ENCODE measurements around the gene ANKS1B.

Gene ANKS1B

DNA sequence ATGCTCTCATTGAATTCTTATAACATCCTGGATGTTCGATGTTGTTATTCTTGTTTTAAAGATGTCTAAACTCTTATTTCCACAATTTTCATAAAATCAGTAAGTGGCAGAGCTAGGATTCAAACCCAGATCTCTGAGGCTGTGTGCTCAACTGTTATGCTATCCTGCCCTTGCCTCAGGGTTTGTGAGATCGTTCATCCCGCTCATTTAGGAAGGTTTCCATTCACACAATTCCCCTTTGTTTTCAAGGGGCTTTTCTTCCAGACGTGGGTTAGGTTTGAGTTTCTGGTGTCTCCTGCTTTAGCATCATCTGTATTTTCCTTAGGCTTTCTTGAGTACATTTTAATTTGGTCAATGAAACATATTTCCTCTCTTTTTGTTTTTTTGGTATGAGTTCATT is 1270.3 kb downstream of the ANKS1B start:
- Histone ChIP-seq H3K4me1 (ENCODE audit: insufficient read depth, low read length, severe bottlenecking) (no peaks in the 10 kb centered on the region), H3K79me2 (ENCODE audit: insufficient read depth, low read length) (no peaks in the 10 kb centered on the region), H3K9me3 (ENCODE audit: low read length) (no peaks in the 10 kb centered on the region), H3K9ac (ENCODE audit: low read length) (no peak overlapping the region), H3K9me2 (ENCODE audit: low read depth, low read length) (no peaks in the 10 kb centered on the region), H3K27me3 (ENCODE audit: insufficient read depth, low read length) (no peaks in the 10 kb centered on the region), H3F3A (ENCODE audit: insufficient read depth, low read length) (no peaks in the 10 kb centered on the region), H3K36me3 (ENCODE audit: insufficient read depth, low read length) (peaks cover 28% of the 10 kb centered on the region), H3K4me2 (ENCODE audit: low read length) (no peak overlapping the region), H3K4me3 (ENCODE audit: low read depth, low read length, poor library complexity, severe bottlenecking) (no peak overlapping the region), H2AFZ (ENCODE audit: low read length) (no peak overlapping the region), H3K27ac (ENCODE audit: low read depth, low read length, poor library complexity, severe bottlenecking) (no peak overlapping the region), H4K20me1 (ENCODE audit: insufficient read depth, low read length) (no peaks in the 10 kb centered on the region)
- no peak for TF ChIP-seq EZH2 (IDR thresholded peaks at IDR 0.05; ENCODE audit: borderline replicate concordance, low read length)
- TF ChIP-seq, protein P1, sequence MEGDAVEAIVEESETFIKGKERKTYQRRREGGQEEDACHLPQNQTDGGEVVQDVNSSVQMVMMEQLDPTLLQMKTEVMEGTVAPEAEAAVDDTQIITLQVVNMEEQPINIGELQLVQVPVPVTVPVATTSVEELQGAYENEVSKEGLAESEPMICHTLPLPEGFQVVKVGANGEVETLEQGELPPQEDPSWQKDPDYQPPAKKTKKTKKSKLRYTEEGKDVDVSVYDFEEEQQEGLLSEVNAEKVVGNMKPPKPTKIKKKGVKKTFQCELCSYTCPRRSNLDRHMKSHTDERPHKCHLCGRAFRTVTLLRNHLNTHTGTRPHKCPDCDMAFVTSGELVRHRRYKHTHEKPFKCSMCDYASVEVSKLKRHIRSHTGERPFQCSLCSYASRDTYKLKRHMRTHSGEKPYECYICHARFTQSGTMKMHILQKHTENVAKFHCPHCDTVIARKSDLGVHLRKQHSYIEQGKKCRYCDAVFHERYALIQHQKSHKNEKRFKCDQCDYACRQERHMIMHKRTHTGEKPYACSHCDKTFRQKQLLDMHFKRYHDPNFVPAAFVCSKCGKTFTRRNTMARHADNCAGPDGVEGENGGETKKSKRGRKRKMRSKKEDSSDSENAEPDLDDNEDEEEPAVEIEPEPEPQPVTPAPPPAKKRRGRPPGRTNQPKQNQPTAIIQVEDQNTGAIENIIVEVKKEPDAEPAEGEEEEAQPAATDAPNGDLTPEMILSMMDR (IDR thresholded peaks at IDR 0.05; ENCODE audit: low read length): no peak

DNA sequence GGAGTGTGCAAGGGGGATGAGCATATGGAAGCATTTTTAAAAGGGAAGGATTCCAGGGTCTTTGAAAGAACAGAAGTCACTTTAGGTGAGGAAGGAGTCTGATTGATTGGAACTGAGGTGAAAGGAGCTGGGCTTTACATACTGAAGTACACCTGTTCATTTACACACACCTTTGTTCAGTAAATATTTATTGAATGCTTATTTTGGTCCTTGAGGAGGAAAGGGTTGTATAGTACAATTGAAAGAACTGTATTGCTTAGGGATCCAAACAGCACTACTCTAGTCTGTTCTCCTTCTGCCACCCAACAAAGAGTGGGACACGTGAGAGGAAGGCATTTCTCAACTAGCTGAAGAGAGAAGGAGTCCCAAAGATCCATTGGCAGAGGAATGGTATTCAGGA is 1275.7 kb downstream of the ANKS1B start:
- H3K36me3 ChIP-seq (ENCODE audit: insufficient read depth, low read length): peaks cover 40% of the 10 kb centered on the region
- H3K27me3 ChIP-seq (ENCODE audit: insufficient read depth, low read length): no peaks in the 10 kb centered on the region
- H3K4me2 ChIP-seq (ENCODE audit: low read length): no peak overlapping the region
- no peak overlapping the region for H3K27ac ChIP-seq (ENCODE audit: low read depth, low read length, poor library complexity, severe bottlenecking)
- no peaks in the 10 kb centered on the region for H3F3A ChIP-seq (ENCODE audit: insufficient read depth, low read length)
- H3K9me2 ChIP-seq (ENCODE audit: low read depth, low read length): no peaks in the 10 kb centered on the region
- no peak overlapping the region for H3K4me3 ChIP-seq (ENCODE audit: low read depth, low read length, poor library complexity, severe bottlenecking)
- no peaks in the 10 kb centered on the region for H3K9me3 ChIP-seq (ENCODE audit: low read length)
- no peak overlapping the region for H2AFZ ChIP-seq (ENCODE audit: low read length)
- no peak overlapping the region for H3K9ac ChIP-seq (ENCODE audit: low read length)
- H3K79me2 ChIP-seq (ENCODE audit: insufficient read depth, low read length): no peaks in the 10 kb centered on the region
- H4K20me1 ChIP-seq (ENCODE audit: insufficient read depth, low read length): no peaks in the 10 kb centered on the region
- H3K4me1 ChIP-seq (ENCODE audit: insufficient read depth, low read length, severe bottlenecking): no peaks in the 10 kb centered on the region
- TF ChIP-seq, protein P1 (IDR thresholded peaks at IDR 0.05; ENCODE audit: low read length): no peak
- TF ChIP-seq EZH2 (IDR thresholded peaks at IDR 0.05; ENCODE audit: borderline replicate concordance, low read length): no peak

DNA sequence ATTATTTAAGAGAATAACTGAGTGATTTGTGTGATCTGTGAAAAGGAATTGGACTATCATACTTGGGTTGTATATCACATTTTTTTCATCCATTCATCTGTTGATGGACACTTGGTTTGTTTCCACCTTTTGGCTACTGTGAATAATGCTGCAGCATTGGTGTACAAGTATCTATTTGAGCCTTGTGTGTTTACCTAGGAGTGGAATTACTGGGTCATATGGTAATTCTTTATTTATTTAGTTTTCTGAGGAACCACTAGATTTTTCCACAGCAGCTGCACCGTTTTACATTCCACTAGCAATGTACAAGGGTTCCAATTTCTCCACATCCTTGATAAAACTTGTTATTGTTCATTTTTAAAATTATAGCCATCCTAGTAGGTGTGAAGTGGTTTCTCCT is 1283.6 kb downstream of the ANKS1B start:
- Histone ChIP-seq H3K9ac (ENCODE audit: low read length) (no peak overlapping the region), H3K36me3 (ENCODE audit: insufficient read depth, low read length) (peaks cover 15% of the 10 kb centered on the region; the same call in 1 of the 2 replicates), H2AFZ (ENCODE audit: low read length) (no peak overlapping the region), H3F3A (ENCODE audit: insufficient read depth, low read length) (peaks cover 3% of the 10 kb centered on the region; the same call in 1 of the 2 replicates), H3K27me3 (ENCODE audit: insufficient read depth, low read length) (no peaks in the 10 kb centered on the region), H3K4me1 (ENCODE audit: insufficient read depth, low read length, severe bottlenecking) (no peaks in the 10 kb centered on the region), H3K9me2 (ENCODE audit: low read depth, low read length) (no peaks in the 10 kb centered on the region), H3K4me3 (ENCODE audit: low read depth, low read length, poor library complexity, severe bottlenecking) (no peak overlapping the region), H3K27ac (ENCODE audit: low read depth, low read length, poor library complexity, severe bottlenecking) (no peak overlapping the region), H3K9me3 (ENCODE audit: low read length) (no peaks in the 10 kb centered on the region), H3K79me2 (ENCODE audit: insufficient read depth, low read length) (no peaks in the 10 kb centered on the region), H4K20me1 (ENCODE audit: insufficient read depth, low read length) (no peaks in the 10 kb centered on the region), H3K4me2 (ENCODE audit: low read length) (no peak overlapping the region)
- TF ChIP-seq, protein P1 (IDR thresholded peaks at IDR 0.05; ENCODE audit: low read length): no peak
- no peak for TF ChIP-seq EZH2 (IDR thresholded peaks at IDR 0.05; ENCODE audit: borderline replicate concordance, low read length)

Measured in OCI-LY1 (cell line).